HepG2 (cell line): ENCODE data around the gene NKAIN4. TPM values are rescaled to one million over a fixed set of nuclear protein-coding genes. Genes with fewer than 3 reads are reported as not detected.

Experiments used
- ARID3A ChIP-seq: IDR thresholded peaks from 2 replicates; pipeline ENCODE4 v1.6.1; 2012; ENCODE audit warnings: low read depth, low read length, improper control_type of control experiment
- ATAD3A ChIP-seq: sonication (generic); formaldehyde crosslinking; IDR thresholded peaks from 2 replicates; pipeline ENCODE4 v1.4.0; 2020; ENCODE audit warnings: missing genetic modification reagents
- CBX2 ChIP-seq, 2 experiments: fragments of 200-600 bp in 1 of 2; sonication (generic); formaldehyde crosslinking in 1 of 2; IDR thresholded peaks; 2 replicates each; pipeline versions ENCODE4 v1.7.0 to v1.8.1; 2018 to 2022; ENCODE audit warnings: low read depth in 2 of 2, low read length in 1 of 2, mild to moderate bottlenecking in 1 of 2, missing genetic modification reagents in 1 of 2
- HNF4G ChIP-seq, 2 experiments: sonication (generic) in 1 of 2; formaldehyde crosslinking in 1 of 2; IDR thresholded peaks; 2 replicates each; pipeline versions ENCODE4 v1.4.0 to v1.6.1; 2011 to 2020; ENCODE audit warnings: borderline replicate concordance in 2 of 2, low read depth in 2 of 2, mild to moderate bottlenecking in 2 of 2, low read length in 1 of 2, missing genetic modification reagents in 1 of 2, moderate library complexity in 1 of 2
- KMT2B ChIP-seq: IDR thresholded peaks from 2 replicates; pipeline ENCODE4 v1.6.1; 2016; ENCODE audit warnings: missing genetic modification reagents, missing compliant biosample characterization
- LBX2 ChIP-seq: sonication (generic); formaldehyde crosslinking; IDR thresholded peaks from 2 replicates; pipeline ENCODE4 v1.5.0; 2020; ENCODE audit warnings: missing genetic modification reagents, mild to moderate bottlenecking, borderline replicate concordance
- LRRFIP1 ChIP-seq: sonication (generic); formaldehyde crosslinking; conservative IDR thresholded peaks from 2 replicates; pipeline ENCODE4 v1.4.0; 2020; ENCODE audit warnings: missing genetic modification reagents
- NCOR1 ChIP-seq: fragments of 200-600 bp; sonication (generic); IDR thresholded peaks from 2 replicates; pipeline ENCODE4 v1.7.0; 2017; ENCODE audit warnings: antibody characterized with exemption, low read length, borderline replicate concordance
- POLR2AphosphoS5 ChIP-seq: IDR thresholded peaks from 2 replicates; pipeline ENCODE4 v1.6.1; 2012; ENCODE audit warnings: low read depth, low read length
- PRPF4 ChIP-seq: fragments of 200-400 bp; formaldehyde crosslinking; IDR thresholded peaks from 2 replicates; pipeline ENCODE4 v1.6.1; 2016; ENCODE audit warnings: low read length, low read depth; ENCODE audit not compliant: poor library complexity, severe bottlenecking
- RXRB ChIP-seq: IDR thresholded peaks from 2 replicates; pipeline ENCODE4 v1.6.1; 2016; ENCODE audit warnings: borderline replicate concordance, missing genetic modification reagents, missing compliant biosample characterization
- SMARCC2 ChIP-seq: fragments of 450-650 bp; IDR thresholded peaks from 2 replicates; pipeline ENCODE4 v1.6.1; 2017; ENCODE audit warnings: antibody characterized with exemption, mild to moderate bottlenecking
- SMYD3 ChIP-seq: sonication (generic); formaldehyde crosslinking; IDR thresholded peaks from 2 replicates; pipeline ENCODE4 v1.8.1; 2023; ENCODE audit warnings: mild to moderate bottlenecking, missing genetic modification reagents
- SP5 ChIP-seq: IDR thresholded peaks from 2 replicates; pipeline ENCODE4 v1.6.1; 2016; ENCODE audit warnings: low read depth, borderline replicate concordance
- SYNCRIP ChIP-seq: fragments of 200-400 bp; formaldehyde crosslinking; IDR thresholded peaks from 2 replicates; pipeline ENCODE4 v1.6.1; 2018; ENCODE audit warnings: mild to moderate bottlenecking, low read depth, low read length; ENCODE audit not compliant: insufficient read depth
- THAP11 ChIP-seq: IDR thresholded peaks from 2 replicates; pipeline ENCODE4 v1.6.1; 2016; ENCODE audit warnings: missing biosample characterization, missing genetic modification reagents
- ZBTB7B ChIP-seq: sonication (generic); formaldehyde crosslinking; IDR thresholded peaks from 2 replicates; pipeline ENCODE4 v1.4.0; 2020; ENCODE audit warnings: missing genetic modification reagents
- ZMAT3 ChIP-seq: sonication (generic); formaldehyde crosslinking; conservative IDR thresholded peaks from 2 replicates; pipeline ENCODE4 v1.7.0; 2021; ENCODE audit warnings: missing genetic modification reagents
- ZNF431 ChIP-seq: sonication (generic); formaldehyde crosslinking; IDR thresholded peaks from 2 replicates; pipeline ENCODE4 v1.9.0; 2022; ENCODE audit warnings: missing genetic modification reagents, low read depth, mild to moderate bottlenecking, borderline replicate concordance
- ZNF562 ChIP-seq: sonication (generic); formaldehyde crosslinking; IDR thresholded peaks from 2 replicates; pipeline ENCODE4 v1.8.0; 2022; ENCODE audit warnings: missing genetic modification reagents, borderline replicate concordance
- ZNF567 ChIP-seq: sonication (generic); formaldehyde crosslinking; IDR thresholded peaks from 2 replicates; pipeline ENCODE4 v1.8.1; 2023; ENCODE audit warnings: mild to moderate bottlenecking, missing genetic modification reagents, borderline replicate concordance
- ZNF616 ChIP-seq: sonication (generic); formaldehyde crosslinking; IDR thresholded peaks from 2 replicates; pipeline ENCODE4 v1.5.0; 2020; ENCODE audit warnings: low read depth, mild to moderate bottlenecking, missing genetic modification reagents
- ZNF713 ChIP-seq: sonication (generic); formaldehyde crosslinking; IDR thresholded peaks from 2 replicates; pipeline ENCODE4 v1.4.0; 2020; ENCODE audit warnings: mild to moderate bottlenecking, missing genetic modification reagents
- ZNF775 ChIP-seq: sonication (generic); formaldehyde crosslinking; IDR thresholded peaks from 2 replicates; pipeline ENCODE4 v1.4.0; 2020; ENCODE audit warnings: missing genetic modification reagents, mild to moderate bottlenecking, moderate library complexity, borderline replicate concordance
- ZNF83 ChIP-seq: sonication (generic); formaldehyde crosslinking; IDR thresholded peaks from 2 replicates; pipeline ENCODE4 v1.4.0; 2020; ENCODE audit warnings: missing genetic modification reagents, mild to moderate bottlenecking, borderline replicate concordance
- polyA plus RNA-seq, 8 experiments: library from polyadenylated mRNA; depleted of rRNA in 3 of 8; stranded (reverse) in 7 of 8; unstranded in 1 of 8; fragments of >200 nt; fragmentation: Illumina TruSeq in 4 of 8; extraction: Trizol in 4 of 8; gene quantifications; 2 replicates each; pipeline versions ENCODE4 v1.2.1 to v1.2.3, GENCODE V29; 2011 to 2016; ENCODE audit warnings: low read depth in 4 of 8, missing spikeins in 1 of 8, mixed read lengths in 1 of 8; ENCODE audit not compliant: insufficient read depth in 1 of 8
- total RNA-seq, 5 experiments: library from RNA; depleted of rRNA; stranded (reverse); fragments of >200 nt; fragmentation: Illumina TruSeq; extraction: Trizol; gene quantifications; 2 replicates each; pipeline ENCODE4 v1.2.3, GENCODE V29; 2016; ENCODE audit warnings: low read depth in 1 of 5

Gene NKAIN4
- total and polyA plus RNA-seq, 2 of the 13 experiments (the other 11 are each of a cell fraction or from before 2014, with no cell fraction given), result not detected

DNA sequence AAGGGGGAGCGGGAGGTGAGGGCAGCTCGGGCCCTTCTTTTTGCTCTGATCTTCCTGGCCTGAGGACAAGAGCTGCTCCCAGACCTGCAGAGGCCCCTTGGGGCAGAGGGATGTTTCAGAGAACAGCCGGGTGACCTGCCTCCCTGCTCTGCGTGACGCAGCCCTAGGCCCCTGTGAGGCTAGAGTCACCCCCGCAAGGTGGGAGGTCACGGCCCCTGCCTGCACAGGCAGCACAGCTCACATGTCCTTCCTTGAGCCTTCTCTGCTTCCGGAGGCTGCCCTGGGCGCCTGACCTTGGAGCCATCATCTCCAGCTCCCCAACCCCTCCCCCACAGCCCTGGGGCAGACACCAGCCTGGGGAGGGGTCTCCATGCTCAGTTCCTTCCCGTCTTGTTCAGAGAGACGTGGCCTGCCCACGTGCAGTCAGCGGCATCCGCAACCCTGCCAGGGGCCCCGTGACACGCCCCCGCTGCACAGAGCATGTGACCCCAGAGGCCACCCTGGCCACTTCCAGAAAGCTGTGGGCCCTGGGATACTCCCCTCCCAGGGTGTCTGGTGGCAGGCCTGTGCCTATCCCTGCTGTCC is 18.8 kb downstream of the NKAIN4 start, which contains the start of gene BIRC7 (continued):
- TF ChIP-seq CBX2 (IDR thresholded peaks at IDR 0.05; ENCODE audit: low read depth, low read length), result no peak
- no peak for TF ChIP-seq CBX2 (CRISPR knock-in tag; IDR thresholded peaks at IDR 0.05; ENCODE audit: low read depth)
- TF ChIP-seq LBX2 (CRISPR knock-in tag), result no peak
- TF ChIP-seq HNF4G (IDR thresholded peaks at IDR 0.05; ENCODE audit: borderline replicate concordance, low read depth, low read length), result no peak
- TF ChIP-seq HNF4G (CRISPR knock-in tag; IDR thresholded peaks at IDR 0.05; ENCODE audit: borderline replicate concordance, low read depth), result no peak
- TF ChIP-seq ZNF567 (CRISPR knock-in tag), result 0 out of 2 replicates have a peak, but pooled peaks have one; percentile 52
- TF ChIP-seq KMT2B (CRISPR knock-in tag), result 0 out of 2 replicates have a peak, but pooled peaks have one; percentile 35
- no peak for TF ChIP-seq ZNF713 (CRISPR knock-in tag)
- no peak for TF ChIP-seq RXRB (CRISPR knock-in tag)
- TF ChIP-seq THAP11 (CRISPR knock-in tag), result no peak
- TF ChIP-seq ZNF616 (CRISPR knock-in tag), result no peak
- TF ChIP-seq ATAD3A (CRISPR knock-in tag), result no peak
- TF ChIP-seq SMYD3, result no peak
- no peak for TF ChIP-seq ARID3A
- TF ChIP-seq NCOR1, result no peak
- no peak for TF ChIP-seq ZNF83 (CRISPR knock-in tag)
- TF ChIP-seq LRRFIP1 (CRISPR knock-in tag), result no peak
- TF ChIP-seq ZNF775 (CRISPR knock-in tag), result no peak
- no peak for TF ChIP-seq SYNCRIP
- TF ChIP-seq SMARCC2, result no peak
- no peak for TF ChIP-seq ZNF431 (CRISPR knock-in tag)
- no peak for TF ChIP-seq ZNF562 (CRISPR knock-in tag)
- no peak for TF ChIP-seq PRPF4
- no peak for TF ChIP-seq ZMAT3 (CRISPR knock-in tag)
- TF ChIP-seq POLR2AphosphoS5, result no peak
- TF ChIP-seq SP5 (CRISPR knock-in tag), result 0 out of 2 replicates have a peak, but pooled peaks have one; percentile 25
- no peak; the same call in 1 of the 2 replicates for TF ChIP-seq ZBTB7B (CRISPR knock-in tag)
